Ectodermal cell (in vitro differentiated cells): ENCODE results near the gene GNAO1.

Experiments used
- H3K27ac ChIP-seq: 2 replicates; pipeline ENCODE4 v1.7.0; 2013; ENCODE audit warnings: mild to moderate bottlenecking, low read depth, low read length; ENCODE audit not compliant: insufficient read depth, poor library complexity, severe bottlenecking
- H3K27me3 ChIP-seq: 2 replicates; pipeline ENCODE4 v1.7.0; 2013; ENCODE audit warnings: mild to moderate bottlenecking, low read length; ENCODE audit not compliant: insufficient read depth, control insufficient read depth, poor library complexity, severe bottlenecking
- H3K36me3 ChIP-seq: one replicate; pipeline ENCODE4 v1.7.0; 2013; ENCODE audit warnings: low read length; ENCODE audit not compliant: control insufficient read depth, insufficient read depth
- H3K4me1 ChIP-seq: one replicate; pipeline ENCODE4 v1.7.0; 2013; ENCODE audit warnings: low read length; ENCODE audit not compliant: control insufficient read depth, insufficient read depth
- H3K4me3 ChIP-seq: 2 replicates; pipeline ENCODE4 v1.7.0; 2013; ENCODE audit warnings: low read depth, low read length, control low read depth; ENCODE audit not compliant: insufficient read depth
- H3K9me3 ChIP-seq: 2 replicates; pipeline ENCODE4 v1.7.0; 2013; ENCODE audit warnings: mild to moderate bottlenecking, low read length, moderate library complexity; ENCODE audit not compliant: control insufficient read depth
- WGBS, 2 experiments: methylation state at CpG; one replicate each; pipeline ENCODE4 v1.1.7; 2013; ENCODE audit warnings: missing lambda C conversion rate in 2 of 2; 5-methylcytosine and 5-hydroxymethylcytosine counted together

GNAO1 gene

GRCh38 chr16:56357765-56358322 is 166.6 kb downstream of the GNAO1 start:
- Histone ChIP-seq H3K27me3 (no peaks in the 10 kb centered on the region), H3K4me3 (no peak overlapping the region), H3K27ac (peak overlapping the region; percentile 33), H3K4me1 (peaks cover 29% of the 10 kb centered on the region), H3K36me3 (no peaks in the 10 kb centered on the region), H3K9me3 (no peaks in the 10 kb centered on the region)
- WGBS, 2 experiments: 86% methylated on average over 13 of the region's 13 CpGs

GRCh38 chr16:56360117-56361008 is 169.1 kb downstream of the GNAO1 start:
- H3K9me3 ChIP-seq: no peaks in the 10 kb centered on the region
- H3K4me3 ChIP-seq: no peak overlapping the region
- peaks cover 29% of the 10 kb centered on the region for H3K4me1 ChIP-seq
- 94 to 95% methylated on average over 15 of the region's 15 CpGs for WGBS, 2 experiments
- no peaks in the 10 kb centered on the region for H3K27me3 ChIP-seq
- no peaks in the 10 kb centered on the region for H3K36me3 ChIP-seq
- H3K27ac ChIP-seq: no peak overlapping the region

GRCh38 chr16:56362057-56362655 is 170.9 kb downstream of the GNAO1 start:
- WGBS, 2 experiments: 90 to 92% methylated on average over 13 to 15 of the region's 15 CpGs
- Histone ChIP-seq H3K36me3 (no peaks in the 10 kb centered on the region), H3K27ac (no peak overlapping the region), H3K27me3 (no peaks in the 10 kb centered on the region), H3K4me3 (no peak overlapping the region), H3K9me3 (no peaks in the 10 kb centered on the region), H3K4me1 (peaks cover 17% of the 10 kb centered on the region)

- no peak overlapping the region for H3K4me3 ChIP-seq
- no peaks in the 10 kb centered on the region for H3K9me3 ChIP-seq
- H3K4me1 ChIP-seq: peaks cover 13% of the 10 kb centered on the region
- H3K27me3 ChIP-seq: no peaks in the 10 kb centered on the region
- 96% methylated on average over 17 of the region's 17 CpGs for WGBS, 2 experiments
- no peak overlapping the region for H3K27ac ChIP-seq
- no peaks in the 10 kb centered on the region for H3K36me3 ChIP-seq
Measured at GRCh38 chr16:56362706-56363105, 171.4 kb downstream of the GNAO1 start.

- Histone ChIP-seq H3K27ac (no peak overlapping the region), H3K36me3 (no peaks in the 10 kb centered on the region), H3K4me1 (peaks cover 8% of the 10 kb centered on the region), H3K9me3 (no peaks in the 10 kb centered on the region), H3K27me3 (no peaks in the 10 kb centered on the region), H3K4me3 (no peak overlapping the region)
- WGBS, 2 experiments: 90 to 93% methylated on average over 6 of the region's 6 CpGs
Measured at GRCh38 chr16:56363181-56363716, 172.0 kb downstream of the GNAO1 start.

- Histone ChIP-seq H3K27me3 (no peaks in the 10 kb centered on the region), H3K9me3 (no peaks in the 10 kb centered on the region), H3K27ac (no peak overlapping the region), H3K4me1 (peaks cover under 1% of the 10 kb centered on the region), H3K4me3 (no peak overlapping the region), H3K36me3 (peaks cover 3% of the 10 kb centered on the region)
- WGBS, 2 experiments: 95 to 96% methylated on average over 26 of the region's 26 CpGs
Measured at GRCh38 chr16:56363781-56364565, 172.7 kb downstream of the GNAO1 start.

GRCh38 chr16:56364865-56365264 is 173.6 kb downstream of the GNAO1 start:
- no peak overlapping the region for H3K27ac ChIP-seq
- H3K4me1 ChIP-seq: no peaks in the 10 kb centered on the region
- H3K27me3 ChIP-seq: no peaks in the 10 kb centered on the region
- peaks cover 3% of the 10 kb centered on the region for H3K36me3 ChIP-seq
- no peak overlapping the region for H3K4me3 ChIP-seq
- H3K9me3 ChIP-seq: no peaks in the 10 kb centered on the region
- WGBS, 2 experiments: 94 to 96% methylated on average over 8 of the region's 8 CpGs

GRCh38 chr16:56365552-56365951 is 174.3 kb downstream of the GNAO1 start:
- no peak overlapping the region for H3K27ac ChIP-seq
- H3K27me3 ChIP-seq: no peaks in the 10 kb centered on the region
- H3K4me1 ChIP-seq: peaks cover 2% of the 10 kb centered on the region
- H3K4me3 ChIP-seq: no peak overlapping the region
- no peaks in the 10 kb centered on the region for H3K9me3 ChIP-seq
- whole genome bisulfite sequencing, 2 experiments: 79 to 82% methylated on average over 7 of the region's 7 CpGs
- peaks cover 3% of the 10 kb centered on the region for H3K36me3 ChIP-seq

- no peak overlapping the region for H3K27ac ChIP-seq
- H3K27me3 ChIP-seq: no peaks in the 10 kb centered on the region
- peaks cover 11% of the 10 kb centered on the region for H3K4me1 ChIP-seq
- 92 to 94% methylated on average over 9 of the region's 9 CpGs for WGBS, 2 experiments
- no peak overlapping the region for H3K4me3 ChIP-seq
- no peaks in the 10 kb centered on the region for H3K9me3 ChIP-seq
- H3K36me3 ChIP-seq: peaks cover 3% of the 10 kb centered on the region
Measured at GRCh38 chr16:56366945-56367344, 175.7 kb downstream of the GNAO1 start.
